ENCODE measurements around the gene SLC47A2.
"Not testable (repeated sequence)": the region's sequence is repeated elsewhere in the genome, so short reads cannot be mapped to it uniquely, and the experiment has no call there.

Gene SLC47A2

GRCh38 chr17:19705771-19706770 lies 10.3 kb downstream of the SLC47A2 start:
- DNase-seq = no peak

GRCh38 chr17:19705201-19705600 lies 11.2 kb downstream of the SLC47A2 start:
- DNase-seq = no peak

DNA sequence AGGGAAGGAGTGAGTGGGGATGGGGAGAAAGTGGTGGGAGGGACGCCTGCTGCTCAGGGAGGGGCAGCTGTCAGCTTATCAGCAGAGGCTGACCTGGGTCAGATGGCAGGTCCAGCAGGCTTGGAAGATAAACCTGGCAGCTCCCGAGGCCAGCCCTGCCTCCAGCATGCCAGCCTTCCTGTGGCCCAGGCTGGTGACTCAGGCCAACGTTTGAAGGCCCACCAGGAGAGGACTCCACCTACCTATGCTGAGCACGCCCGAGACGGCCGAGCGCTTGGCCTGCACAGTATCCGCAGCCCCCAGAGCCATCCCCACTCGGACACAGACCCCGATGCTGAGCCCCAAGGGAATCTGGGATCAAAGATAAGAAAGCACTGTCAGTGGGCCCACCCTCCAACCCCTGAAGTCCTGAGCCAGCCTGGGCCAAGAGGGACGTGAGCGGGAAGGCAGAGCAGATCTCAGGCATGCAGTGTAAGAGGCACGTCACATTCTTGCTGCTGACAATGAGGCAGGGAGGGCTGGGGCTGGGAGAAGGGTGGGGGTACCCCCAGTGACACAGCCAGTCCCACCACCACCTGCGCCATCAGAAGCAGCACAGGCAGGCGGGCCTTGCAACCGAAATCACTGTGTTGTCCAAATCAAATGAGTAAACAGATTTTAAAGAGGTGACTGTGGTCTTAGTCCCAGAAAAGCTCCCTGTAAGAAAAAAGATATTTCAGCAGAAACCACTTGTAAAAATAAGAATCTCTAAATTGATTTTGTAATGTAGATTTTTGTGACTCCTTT lies 12.4 kb downstream of the SLC47A2 start:
- DNase-seq = no peak

GRCh38 chr17:19703106-19703827 lies 13.1 kb downstream of the SLC47A2 start:
- no peak for DNase-seq

- DNase-seq = no peak
Observed at GRCh38 chr17:19702217-19702641, 14.2 kb downstream of the SLC47A2 start.

GRCh38 chr17:19686400-19687090 lies 29.8 kb downstream of the SLC47A2 start:
- no peak for DNase-seq

DNA sequence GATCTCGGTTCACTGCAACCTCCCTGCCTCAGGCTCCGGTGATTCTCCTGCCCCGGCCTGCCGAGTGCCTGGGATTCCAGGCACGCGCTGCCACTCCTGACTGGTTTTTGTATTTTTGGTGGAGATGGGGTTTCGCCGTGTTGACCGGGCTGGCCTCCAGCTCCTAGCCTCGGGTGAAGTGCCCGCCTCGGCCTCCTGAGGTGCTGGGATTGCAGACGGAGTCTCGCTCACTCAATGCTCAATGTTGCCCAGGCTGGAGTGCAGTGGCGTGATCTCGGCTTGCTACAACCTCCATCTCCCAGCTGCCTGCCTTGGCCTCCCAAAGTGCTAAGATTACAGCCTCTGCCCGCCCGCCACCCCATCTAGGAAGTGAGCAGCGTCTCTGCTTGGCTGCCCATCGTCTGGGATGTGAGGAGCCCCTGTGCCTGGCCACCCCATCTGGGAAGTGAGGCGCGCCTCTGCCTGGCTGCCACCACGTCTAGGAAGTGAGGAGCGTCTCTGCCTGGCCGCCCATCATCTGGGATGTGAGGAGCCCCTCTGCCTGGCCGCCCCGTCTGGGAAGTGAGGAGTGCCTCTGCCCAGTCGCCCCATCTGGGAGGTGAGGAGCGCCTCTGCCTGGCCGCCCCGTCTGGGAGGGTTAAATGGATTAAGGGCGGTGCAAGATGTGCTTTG lies 31.3 kb downstream of the SLC47A2 start:
- DNase-seq = not testable (repeated sequence)

GRCh38 chr17:19683117-19683516 lies 33.3 kb downstream of the SLC47A2 start:
- DNase-seq = no peak

DNA sequence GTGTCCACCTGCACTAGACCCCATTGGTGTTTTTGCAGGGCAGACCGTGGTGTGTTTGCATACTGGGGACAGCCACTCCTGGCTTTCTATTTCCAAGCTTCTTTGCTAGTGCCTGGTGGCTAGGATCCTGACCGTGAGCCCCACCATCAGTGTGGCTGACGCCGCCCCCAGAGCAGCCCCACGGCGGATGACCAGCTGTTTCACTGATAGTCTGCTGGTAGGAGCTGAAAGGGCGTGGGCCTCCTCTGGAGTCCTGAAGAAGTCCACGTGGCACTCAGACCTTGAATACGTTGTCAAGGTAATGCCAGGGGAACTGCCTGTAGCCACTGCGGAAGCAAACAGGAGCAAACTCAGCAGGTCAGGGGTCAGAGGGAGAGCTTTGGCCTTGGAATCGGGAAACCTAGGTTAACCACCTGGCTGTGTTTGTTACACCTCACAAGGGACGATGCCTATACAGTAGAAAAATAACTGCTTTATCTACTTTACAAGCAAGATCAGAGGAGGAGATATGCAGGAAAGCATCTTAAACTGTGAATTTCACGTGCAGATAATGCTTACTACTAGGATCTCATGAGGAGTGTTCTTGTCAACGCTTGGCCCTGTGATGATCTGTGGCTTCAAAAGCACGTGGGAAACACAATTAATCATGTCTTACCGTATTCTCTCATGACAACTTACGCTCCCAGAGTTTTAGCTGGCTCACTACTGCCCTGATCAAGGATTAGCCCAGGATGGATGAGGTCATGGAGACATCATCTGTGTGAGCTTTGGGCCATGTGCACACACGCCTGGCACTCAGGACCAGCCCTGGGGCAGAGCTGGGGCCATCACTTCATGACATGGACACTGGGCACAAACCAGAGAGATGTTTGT lies 37.6 kb downstream of the SLC47A2 start:
- DNase-seq = no peak

DNA sequence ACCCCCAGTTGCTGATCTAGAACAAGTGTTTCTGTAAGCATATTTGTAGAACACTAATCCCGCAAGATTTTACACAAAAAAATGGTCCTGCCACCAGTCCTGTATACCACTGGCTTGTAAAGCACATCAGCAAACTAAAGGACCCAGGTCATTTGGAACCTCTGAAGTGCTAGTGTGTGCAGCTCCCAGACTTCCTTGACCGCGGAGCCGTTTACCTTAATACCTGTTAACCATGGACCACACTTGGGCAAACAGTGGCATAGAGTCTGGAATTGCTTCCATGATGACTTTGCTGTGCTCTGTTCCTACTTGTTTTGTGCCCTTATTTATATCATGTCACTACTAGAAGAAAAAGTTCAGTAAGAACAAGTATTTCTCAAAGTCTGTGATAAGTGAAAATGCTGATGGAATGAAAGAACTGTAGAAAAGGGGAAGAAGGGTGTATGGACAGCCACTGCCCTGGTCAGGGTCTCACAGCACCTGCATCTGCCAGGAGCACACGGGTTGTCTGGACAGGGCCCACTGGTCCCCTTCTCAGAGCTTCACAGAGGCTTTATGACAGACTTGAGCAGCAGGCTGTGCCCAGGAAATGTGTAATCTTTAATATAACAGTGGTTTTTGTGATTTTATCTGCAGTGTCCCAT lies 38.5 kb downstream of the SLC47A2 start:
- no peak for DNase-seq

DNA sequence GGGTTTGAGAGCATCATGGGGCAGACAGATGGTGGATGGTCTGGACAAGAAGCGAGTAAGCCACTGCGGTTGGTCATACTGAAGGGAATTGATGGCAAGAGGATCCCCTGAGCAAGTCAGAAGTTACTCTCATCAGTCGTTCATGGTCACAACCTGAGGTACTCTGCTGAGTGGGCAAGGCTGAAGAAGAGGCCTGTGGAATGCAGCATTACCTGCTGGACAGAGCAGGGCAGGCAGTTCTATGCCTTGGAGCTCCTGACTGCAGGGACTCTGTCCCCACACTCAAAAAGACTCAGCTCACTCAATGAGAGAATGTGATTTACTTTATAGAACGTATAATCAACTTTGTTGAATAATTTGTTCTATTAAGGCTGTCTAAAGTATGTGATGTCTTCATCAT lies 39.5 kb downstream of the SLC47A2 start:
- DNase-seq = no peak

DNA sequence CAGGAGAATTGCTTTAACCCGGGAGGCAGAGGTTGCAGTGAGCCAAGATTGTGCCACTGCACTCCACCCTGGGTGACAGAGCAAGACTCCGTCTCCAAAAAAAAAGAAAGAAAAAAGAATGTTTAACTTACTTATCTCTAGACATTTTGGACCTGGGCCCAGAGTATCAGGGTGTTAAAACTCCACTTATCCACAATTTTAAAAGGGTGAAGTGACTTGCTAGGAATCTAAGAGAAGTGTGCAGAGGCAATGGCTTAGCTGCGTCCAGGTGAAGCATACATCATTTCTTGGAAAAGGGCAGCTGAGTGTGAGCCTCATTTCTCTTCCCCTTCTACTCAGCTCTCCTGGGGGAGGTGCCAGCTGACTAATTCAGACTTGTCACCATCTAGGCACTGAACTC lies 42.8 kb downstream of the SLC47A2 start:
- no peak for DNase-seq

- no peak for DNase-seq
Observed at GRCh38 chr17:19672009-19672750, 44.2 kb downstream of the SLC47A2 start.

- DNase-seq = no peak
Observed at GRCh38 chr17:19671433-19671832, 45.0 kb downstream of the SLC47A2 start.

GRCh38 chr17:19670908-19671307 lies 45.5 kb downstream of the SLC47A2 start:
- no peak for DNase-seq

GRCh38 chr17:19669680-19670079 lies 46.7 kb downstream of the SLC47A2 start:
- not testable (repeated sequence) for DNase-seq

DNA sequence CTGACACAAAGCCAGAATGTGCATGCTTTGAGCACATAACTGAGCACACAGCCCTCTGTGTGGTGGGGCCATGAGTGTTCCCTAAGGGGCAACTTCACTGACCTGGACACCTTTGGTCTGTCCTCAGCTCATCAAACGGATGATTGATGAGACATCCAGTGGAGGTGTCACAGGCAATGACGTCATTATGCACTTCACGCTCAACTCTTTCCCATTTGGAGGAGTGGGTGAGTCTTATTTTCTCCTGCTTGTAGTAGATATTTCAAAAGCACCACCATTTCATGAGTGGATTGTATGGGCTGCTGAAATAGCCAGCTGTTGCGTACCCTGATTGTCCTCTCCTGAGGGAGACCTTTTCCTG lies 51.6 kb downstream of the SLC47A2 start:
- no peak for DNase-seq

- DNase-seq = no peak
Observed at GRCh38 chr17:19664136-19664820, 52.1 kb downstream of the SLC47A2 start.

DNA sequence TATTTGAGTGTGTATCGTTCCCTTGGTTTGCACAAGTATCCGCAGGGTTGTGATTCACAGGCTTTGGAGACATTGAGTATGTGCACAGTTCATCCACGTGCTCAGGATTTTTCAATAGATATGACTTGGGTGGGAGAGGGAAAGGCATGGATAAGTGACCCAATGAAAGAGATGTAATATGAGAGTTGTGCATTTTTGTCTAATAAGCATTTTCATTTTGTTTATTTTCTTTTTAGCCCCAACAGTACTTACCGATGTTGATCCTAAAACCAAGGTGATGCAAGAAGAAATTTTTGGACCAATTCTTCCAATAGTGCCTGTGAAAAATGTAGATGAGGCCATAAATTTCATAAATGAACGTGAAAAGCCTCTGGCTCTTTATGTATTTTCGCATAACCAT lies 53.3 kb downstream of the SLC47A2 start:
- no peak for DNase-seq

All from CD4-positive, alpha-beta T cell treated with Interferon alpha-2 for 1 hour (primary cell).